GM18520 (cell line): ENCODE measurements around the gene FABP1.

Experiments used
- ATAC-seq: cut with Tn5 transposase; IDR thresholded peaks from one replicate; pipeline ENCODE4 v1.9.1; 2021; ENCODE audit not compliant: unreplicated experiment

Gene FABP1

GRCh38 chr2:88116669-88117432 lies 11.0 kb downstream of the FABP1 start:
- no peak for ATAC-seq

- ATAC-seq, result no peak
Measured at GRCh38 chr2:88115825-88116518, 11.9 kb downstream of the FABP1 start.

GRCh38 chr2:88114889-88115288 lies 13.0 kb downstream of the FABP1 start:
- ATAC-seq, result no peak

- no peak for ATAC-seq
Measured at GRCh38 chr2:88113069-88113468, 14.8 kb downstream of the FABP1 start.

- ATAC-seq, result no peak
Measured at GRCh38 chr2:88110830-88111229, 17.0 kb downstream of the FABP1 start.

- no peak for ATAC-seq
Measured at GRCh38 chr2:88108796-88109195, 19.1 kb downstream of the FABP1 start.

GRCh38 chr2:88100489-88100858 lies 27.4 kb downstream of the FABP1 start:
- ATAC-seq, result no peak

- ATAC-seq, result no peak
Measured at GRCh38 chr2:88099798-88100488, 27.9 kb downstream of the FABP1 start.

- no peak for ATAC-seq
Measured at GRCh38 chr2:88098558-88098900, 29.3 kb downstream of the FABP1 start.

GRCh38 chr2:88097891-88098557 lies 29.8 kb downstream of the FABP1 start:
- no peak for ATAC-seq

GRCh38 chr2:88097192-88097591 lies 30.7 kb downstream of the FABP1 start:
- ATAC-seq, result no peak

GRCh38 chr2:88096708-88097107 lies 31.2 kb downstream of the FABP1 start:
- no peak for ATAC-seq

- ATAC-seq, result no peak
Measured at GRCh38 chr2:88095022-88095421, 32.8 kb downstream of the FABP1 start.

- ATAC-seq, result no peak
Measured at GRCh38 chr2:88092773-88093172, 35.1 kb downstream of the FABP1 start.

GRCh38 chr2:88091943-88092342 lies 35.9 kb downstream of the FABP1 start:
- no peak for ATAC-seq

GRCh38 chr2:88090446-88091283 lies 37.2 kb downstream of the FABP1 start:
- no peak for ATAC-seq

- ATAC-seq, result no peak
Measured at GRCh38 chr2:88088999-88089398, 38.9 kb downstream of the FABP1 start.

GRCh38 chr2:88087763-88088162 lies 40.1 kb downstream of the FABP1 start:
- no peak for ATAC-seq

- ATAC-seq, result no peak
Measured at GRCh38 chr2:88087073-88087472, 40.8 kb downstream of the FABP1 start.

GRCh38 chr2:88086401-88086800 lies 41.5 kb downstream of the FABP1 start:
- ATAC-seq, result no peak

- ATAC-seq, result no peak
Measured at GRCh38 chr2:88085602-88086001, 42.3 kb downstream of the FABP1 start.
